ENCODE results near the gene ZNF385B.

DNA sequence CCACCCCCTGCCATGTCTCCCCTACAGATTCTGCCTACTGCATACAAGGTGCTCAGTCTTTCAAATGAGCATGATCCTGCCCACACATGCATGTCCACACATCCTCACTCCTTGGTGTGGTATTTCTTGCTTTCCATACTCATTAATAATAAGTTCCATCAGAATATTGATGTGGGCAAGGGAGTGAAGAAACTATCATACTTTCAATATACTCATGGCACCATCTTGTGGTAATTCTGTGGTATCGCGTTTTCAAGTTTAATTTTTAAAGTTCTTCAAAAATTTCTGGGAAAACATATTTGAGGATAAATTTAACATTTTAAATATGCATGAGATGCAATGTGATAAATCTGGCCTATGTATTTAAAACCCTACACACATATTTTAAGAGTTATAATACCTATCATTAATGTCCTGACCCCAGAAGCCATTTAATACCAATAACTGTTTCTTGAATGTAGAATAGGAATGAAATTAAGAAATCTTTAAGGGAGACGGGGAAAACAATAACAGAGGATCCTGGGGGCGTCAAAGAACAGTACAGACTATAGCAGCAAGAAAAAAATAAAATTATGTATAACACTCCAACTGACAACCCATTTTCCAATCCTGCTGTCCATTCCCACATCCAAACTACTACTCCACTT lies 110.1 kb downstream of the ZNF385B start:
- no peak for TF ChIP-seq EP300 (IDR thresholded peaks at IDR 0.05)
- TF ChIP-seq CTCF (IDR thresholded peaks at IDR 0.05) = peak in 2 of 3 donors; percentile 54 to 58
- TF ChIP-seq POLR2A (IDR thresholded peaks at IDR 0.05) = no peak

Data from ovary (tissue), 3 donors.